NCI-H2029 (cell line): Measurements from ENCODE around the gene NGB.

ENCODE experiments used
- DNase-seq: peaks from one replicate; lab custom pipeline; 2025; lab: John Stamatoyannopoulos, UW

The NGB gene

DNA sequence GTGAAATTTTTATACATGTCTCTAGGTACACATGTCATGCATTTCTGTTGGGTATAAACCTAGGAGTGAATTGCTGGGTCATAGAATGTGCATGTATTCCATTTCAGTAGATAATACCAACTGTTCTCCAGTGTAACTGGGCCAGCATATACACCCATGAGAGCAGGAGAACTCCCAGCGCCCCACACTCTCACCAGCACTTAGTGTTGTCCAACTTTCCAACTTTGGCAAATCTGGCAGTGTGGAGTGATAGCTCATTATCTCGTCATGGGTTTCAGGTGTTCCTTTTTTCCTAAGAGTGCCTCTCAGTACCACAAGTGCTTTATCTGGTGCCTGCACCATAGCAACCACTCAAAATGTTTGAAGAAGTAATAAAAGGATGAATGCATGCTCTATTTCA, 40.1 kb downstream of the NGB start:
- DNase-seq: peak; percentile 52

DNA sequence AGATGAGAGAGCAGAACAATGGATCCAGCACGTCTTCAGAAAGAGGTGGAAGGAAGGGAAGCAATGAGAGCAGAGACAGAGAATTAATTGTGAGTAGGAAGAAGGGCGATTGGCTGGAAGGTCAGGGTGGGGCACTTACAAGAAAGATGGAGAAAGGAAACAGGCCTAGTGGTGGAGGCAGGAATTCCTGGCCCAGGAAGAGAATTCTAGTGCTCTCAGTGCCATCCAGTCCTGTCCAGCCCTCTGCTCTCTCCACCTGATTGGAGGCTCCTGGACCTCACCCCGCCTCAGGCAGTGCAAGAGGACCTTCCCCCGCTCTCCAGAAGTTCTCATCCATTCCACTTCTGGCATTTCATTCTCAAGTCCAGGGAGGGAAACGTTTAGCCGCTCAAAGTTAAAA, 43.0 kb downstream of the NGB start:
- no peak for DNase-seq

DNA sequence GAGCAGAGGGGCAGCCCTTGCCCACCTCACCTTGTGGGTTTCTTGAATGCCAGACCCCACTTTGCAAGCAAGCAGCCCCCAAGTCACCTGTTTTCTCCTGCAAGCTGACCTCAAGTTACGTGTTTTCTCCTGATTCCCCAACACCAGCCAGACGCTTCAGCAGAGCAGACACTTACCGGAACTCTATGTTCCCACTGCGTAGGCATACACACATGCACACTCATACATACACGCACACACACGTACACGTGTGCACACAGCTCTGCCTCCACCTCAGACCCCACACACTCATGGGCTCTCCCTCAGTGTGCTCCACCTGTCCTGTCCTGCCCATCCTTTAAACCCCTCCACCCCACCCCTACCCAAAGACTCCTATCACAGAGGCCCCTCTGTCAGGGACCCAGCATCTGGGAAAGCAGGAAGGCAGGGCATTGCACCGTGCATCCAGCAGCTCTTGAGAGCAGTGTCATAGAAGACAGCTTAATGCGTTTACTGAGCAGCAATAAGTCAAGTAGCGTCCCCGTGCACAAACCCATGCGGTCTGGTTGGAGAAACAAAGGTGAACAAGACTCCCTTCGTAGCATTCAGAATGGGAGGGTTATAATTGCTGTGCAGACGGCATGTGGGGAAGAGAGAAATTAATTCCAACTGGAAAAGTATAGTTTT, 45.0 kb downstream of the NGB start:
- no peak for DNase-seq

DNA sequence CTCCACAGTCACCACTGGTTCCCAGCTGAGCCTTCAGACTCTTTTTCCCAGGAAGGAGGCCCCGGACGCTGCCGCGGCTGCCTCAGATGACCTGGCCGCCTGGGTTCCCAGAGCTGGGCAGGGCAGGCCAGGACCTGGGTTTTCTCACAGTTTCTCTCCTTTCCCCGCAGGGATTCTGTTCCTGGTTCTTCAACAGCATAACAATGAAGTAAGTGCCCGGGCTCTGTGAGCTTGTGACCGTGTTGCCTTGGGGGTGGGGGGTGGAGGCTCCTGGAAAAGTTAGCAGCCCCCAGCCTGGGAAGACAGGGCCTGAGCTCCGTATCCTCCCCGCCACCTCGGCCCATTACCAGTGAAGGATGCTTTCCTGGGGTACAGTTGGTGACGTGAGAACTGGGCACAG, 45.8 kb downstream of the NGB start:
- DNase-seq: no peak

DNA sequence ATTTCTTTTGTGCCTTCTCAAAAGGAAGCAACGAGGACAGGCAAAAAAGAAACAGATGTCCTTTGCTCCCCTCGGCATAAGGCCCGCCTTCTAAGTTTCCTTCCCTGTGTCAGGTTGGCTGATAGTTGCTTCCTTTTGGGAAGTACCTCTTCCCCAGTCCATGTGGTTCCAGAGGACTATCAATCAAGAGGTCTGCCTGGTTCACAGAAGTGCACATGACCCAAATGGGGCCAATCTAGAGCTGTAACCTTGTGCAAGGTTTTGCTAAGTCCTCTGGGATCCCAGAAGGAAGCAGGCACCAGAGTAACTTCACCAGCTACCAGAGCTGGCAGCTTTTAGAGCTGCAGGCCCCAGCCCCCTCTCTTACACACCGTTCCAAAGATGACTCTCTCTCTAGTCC, 46.8 kb downstream of the NGB start:
- no peak for DNase-seq

- DNase-seq: no peak
Observed at GRCh38 chr14:77222546-77223225, 48.3 kb downstream of the NGB start.

DNA sequence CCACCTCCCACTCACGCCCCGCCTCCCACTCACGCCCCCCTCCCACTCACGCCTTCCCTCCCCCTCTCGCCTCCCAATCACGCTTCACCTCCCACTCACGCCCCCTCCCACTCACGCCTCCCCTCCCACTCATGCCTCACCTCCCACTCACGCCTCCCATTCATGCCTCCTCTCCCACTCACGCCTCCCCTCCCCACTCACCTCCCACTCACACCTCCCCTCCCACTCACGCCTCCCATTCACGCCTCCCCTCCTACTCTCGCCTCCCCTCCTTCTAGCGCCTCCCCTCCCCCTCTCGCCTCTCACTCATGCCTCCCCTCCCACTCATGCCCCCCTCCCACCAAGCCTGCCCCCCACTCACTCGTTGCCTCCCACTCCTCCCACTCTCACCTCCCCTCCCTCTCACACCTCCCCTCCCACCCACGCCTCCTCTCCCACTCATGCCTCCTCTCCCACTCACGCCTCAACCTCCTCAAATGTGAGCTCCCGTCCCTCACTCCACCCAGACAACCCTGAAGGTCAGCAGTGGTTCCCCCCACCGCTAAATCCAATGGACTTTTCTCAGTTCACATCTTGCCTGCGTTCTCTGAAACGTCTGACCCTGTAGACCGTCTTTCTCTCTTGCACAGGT, 49.6 kb downstream of the NGB start:
- DNase-seq: no peak

GRCh38 chr14:77220246-77221017, 50.6 kb downstream of the NGB start:
- no peak for DNase-seq

DNA sequence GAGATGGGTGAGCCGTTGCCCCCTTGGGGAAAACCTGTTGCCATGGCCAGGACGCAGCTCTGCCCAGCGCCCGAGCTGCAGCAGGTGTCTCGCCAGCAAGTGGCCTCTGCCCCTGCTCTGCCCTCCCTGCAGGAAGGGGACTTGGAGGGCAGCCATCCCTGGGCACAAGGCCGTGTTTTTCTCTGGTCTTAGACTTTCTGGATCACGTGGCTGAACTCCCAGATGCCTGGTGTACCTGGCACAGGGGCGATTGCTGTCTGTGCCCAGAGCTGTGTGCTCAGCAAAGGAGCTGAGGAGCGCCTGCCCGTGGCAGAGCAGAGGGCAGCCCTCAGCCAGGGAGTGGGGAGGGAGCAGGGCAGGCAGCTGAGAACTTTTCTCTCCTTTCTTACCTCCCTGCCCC, 51.4 kb downstream of the NGB start:
- DNase-seq: peak; percentile 18

DNA sequence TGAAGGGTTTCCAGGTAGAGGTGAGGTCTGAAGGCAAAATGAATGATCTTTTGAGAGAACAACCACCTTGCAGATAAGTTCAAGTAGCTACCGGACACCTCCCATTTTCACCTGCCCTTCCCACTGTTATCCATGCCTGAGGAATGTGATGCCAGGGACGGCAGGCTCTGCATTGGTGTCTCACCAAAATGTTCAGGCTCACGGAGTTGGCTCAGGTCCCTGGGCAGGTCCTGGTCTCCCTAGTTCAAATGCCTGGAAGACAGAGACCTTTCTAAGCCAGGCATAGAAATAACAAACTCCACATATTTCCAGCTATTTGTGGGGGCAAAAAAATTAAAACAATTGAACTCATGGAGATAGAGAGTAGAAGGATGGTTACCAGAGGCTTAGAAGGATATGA, 53.5 kb downstream of the NGB start:
- no peak for DNase-seq
